ENCODE results near the gene PUS1. TPM values are rescaled to one million over a fixed set of nuclear protein-coding genes. Genes with fewer than 3 reads are reported as not detected.
A peak's percentile ranks its signal among the peaks of the same experiment; 100 is the strongest.

The PUS1 gene
- total RNA-seq, 1 experiment from 2014 or later, result 77.3 TPM

DNA sequence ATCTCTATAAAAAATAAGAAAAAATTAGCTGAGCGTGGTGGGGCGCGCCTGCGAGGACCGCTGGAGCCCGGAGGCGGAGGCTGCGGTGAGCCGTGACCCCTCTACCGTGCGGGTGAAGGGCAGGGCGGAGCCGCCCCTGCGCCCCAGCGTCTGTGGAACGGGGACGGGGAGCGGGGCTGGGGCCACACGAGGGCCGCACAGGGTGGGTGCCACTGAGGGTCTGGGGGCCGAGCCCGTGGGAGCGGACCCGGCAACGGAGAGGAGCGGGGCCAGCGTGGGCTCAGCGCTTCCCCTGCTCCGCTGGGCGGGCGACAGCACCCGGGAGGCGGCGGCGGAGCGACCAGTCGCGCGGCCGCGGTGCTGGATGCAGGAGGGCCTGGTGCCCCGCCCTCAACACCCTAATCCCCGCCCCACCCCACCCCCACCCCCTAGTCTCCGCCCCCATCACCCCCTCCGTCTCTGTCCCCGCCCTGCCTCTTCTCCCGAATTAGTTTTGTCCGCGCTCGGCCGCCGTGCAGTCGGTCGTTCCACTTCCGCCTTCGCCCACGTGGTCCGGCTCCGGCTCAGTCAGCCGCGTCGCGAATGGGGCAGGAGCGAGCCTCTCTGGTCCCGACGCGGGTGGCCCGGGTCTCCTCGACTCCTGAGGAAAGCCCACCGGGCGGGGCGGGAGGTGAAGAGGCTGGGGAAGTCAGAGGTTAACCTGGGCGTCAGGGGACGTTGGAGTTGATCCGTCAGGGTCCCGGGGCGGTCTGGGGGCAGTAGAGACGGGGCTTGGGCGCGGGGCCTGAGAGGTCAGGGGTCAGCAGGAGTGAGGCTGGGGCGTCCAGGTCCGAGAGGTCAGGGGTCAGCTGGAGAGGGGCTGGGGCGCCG lies at the start of gene PUS1 (continued):
- TF ChIP-seq, protein P1, sequence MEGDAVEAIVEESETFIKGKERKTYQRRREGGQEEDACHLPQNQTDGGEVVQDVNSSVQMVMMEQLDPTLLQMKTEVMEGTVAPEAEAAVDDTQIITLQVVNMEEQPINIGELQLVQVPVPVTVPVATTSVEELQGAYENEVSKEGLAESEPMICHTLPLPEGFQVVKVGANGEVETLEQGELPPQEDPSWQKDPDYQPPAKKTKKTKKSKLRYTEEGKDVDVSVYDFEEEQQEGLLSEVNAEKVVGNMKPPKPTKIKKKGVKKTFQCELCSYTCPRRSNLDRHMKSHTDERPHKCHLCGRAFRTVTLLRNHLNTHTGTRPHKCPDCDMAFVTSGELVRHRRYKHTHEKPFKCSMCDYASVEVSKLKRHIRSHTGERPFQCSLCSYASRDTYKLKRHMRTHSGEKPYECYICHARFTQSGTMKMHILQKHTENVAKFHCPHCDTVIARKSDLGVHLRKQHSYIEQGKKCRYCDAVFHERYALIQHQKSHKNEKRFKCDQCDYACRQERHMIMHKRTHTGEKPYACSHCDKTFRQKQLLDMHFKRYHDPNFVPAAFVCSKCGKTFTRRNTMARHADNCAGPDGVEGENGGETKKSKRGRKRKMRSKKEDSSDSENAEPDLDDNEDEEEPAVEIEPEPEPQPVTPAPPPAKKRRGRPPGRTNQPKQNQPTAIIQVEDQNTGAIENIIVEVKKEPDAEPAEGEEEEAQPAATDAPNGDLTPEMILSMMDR (IDR thresholded peaks at IDR 0.05 in 2 of 3, conservative IDR thresholded peaks at IDR 0.05 in 1 of 3; ENCODE audit: borderline replicate concordance in 1 of 3, insufficient read depth in 1 of 3, low read depth in 2 of 3, low read length in 2 of 3), result no peak
- TF ChIP-seq JUND (IDR thresholded peaks at IDR 0.05), result no peak
- TF ChIP-seq CBX3 (IDR thresholded peaks at IDR 0.05; ENCODE audit: low read depth), result peak; percentile 63

DNA sequence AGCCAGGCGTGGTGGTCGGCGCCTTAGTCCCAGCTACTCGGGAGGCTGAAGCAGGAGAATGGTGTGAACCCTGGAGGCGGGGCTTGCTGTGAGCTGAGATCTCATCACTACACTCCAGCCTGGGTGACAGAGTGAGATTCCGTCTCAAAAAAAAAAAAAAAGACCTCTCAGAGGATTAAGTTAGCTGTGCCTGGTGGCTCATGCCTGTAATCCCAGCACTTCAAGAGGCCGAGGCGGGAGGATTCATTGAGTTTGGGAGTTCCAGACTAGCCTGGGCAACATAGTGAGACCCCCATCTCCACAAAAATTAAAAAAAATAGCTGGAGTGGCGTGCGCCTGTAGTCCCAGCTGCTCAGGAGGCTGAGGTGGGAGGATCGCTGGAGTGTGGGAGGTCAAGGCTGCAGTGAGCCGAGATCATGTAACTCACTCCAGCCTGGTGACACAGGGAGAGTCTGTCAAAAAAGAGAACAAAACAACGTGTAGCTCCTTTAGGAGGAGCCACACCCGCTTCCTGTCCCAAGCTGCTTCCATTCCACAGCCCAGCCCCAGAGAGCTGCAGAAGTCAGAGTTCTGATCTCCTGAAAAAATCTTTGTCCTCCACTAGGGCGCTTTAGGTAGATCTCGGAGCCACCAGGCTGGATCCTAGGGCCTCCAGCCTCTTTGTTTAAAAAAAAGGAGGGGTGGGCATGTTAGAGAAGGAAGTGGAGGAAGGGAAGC lies 46.1 kb upstream of the PUS1 start:
- POLR2A ChIA-PET, result interaction anchor here (1.2 to 1.3 kb wide), 2 partner anchors 10 to 13 kb away, joined by 3 read pairs; no protein-coding TSS in a partner anchor
- no peak overlapping the region for H2AFZ ChIP-seq (ENCODE audit: low read depth, low read length, poor library complexity, severe bottlenecking)
- H3K9me2 ChIP-seq (ENCODE audit: insufficient read depth), result no peaks in the 10 kb centered on the region
- no peaks in the 10 kb centered on the region for H3K36me3 ChIP-seq (ENCODE audit: control insufficient read depth in 1 of 2, insufficient read depth in 2 of 2, low read length in 2 of 2)
- DNase-seq (ENCODE audit: low read depth, low spot score) (no peak), ATAC-seq (peak; percentile 80)
- no TSS peak for BruUV-seq (replicated peaks)
- H3K27ac ChIP-seq (ENCODE audit: low read depth, low read length), result no peak overlapping the region
- H3K79me2 ChIP-seq (ENCODE audit: insufficient read depth, low read length), result no peaks in the 10 kb centered on the region
- H3K4me2 ChIP-seq (ENCODE audit: low read length), result peak overlapping the region; percentile 27; the same call in 1 of the 2 replicates
- H3K9me3 ChIP-seq (ENCODE audit: control insufficient read depth in 1 of 2, insufficient read depth in 1 of 2, low read depth in 1 of 2, low read length in 2 of 2), result no peaks in the 10 kb centered on the region
- intact Hi-C loops (cut with micrococcal nuclease), result no loop called here
- TF ChIP-seq EZH2 (IDR thresholded peaks at IDR 0.05), result no peak
- TF ChIP-seq CEBPB (IDR thresholded peaks at IDR 0.05; ENCODE audit: low read depth), result no peak
- no peak for TF ChIP-seq EGR1 (IDR thresholded peaks at IDR 0.05; ENCODE audit: low read depth)
- TF ChIP-seq SP1 (IDR thresholded peaks at IDR 0.05; ENCODE audit: low read depth), result no peak
- TF ChIP-seq, protein P1 (IDR thresholded peaks at IDR 0.05 in 2 of 3, conservative IDR thresholded peaks at IDR 0.05 in 1 of 3; ENCODE audit: borderline replicate concordance in 1 of 3, insufficient read depth in 1 of 3, low read depth in 2 of 3, low read length in 2 of 3), result no peak; a peak in 1 of 6 replicates
- no peak for TF ChIP-seq EZH2phosphoT487 (IDR thresholded peaks at IDR 0.05; ENCODE audit: borderline replicate concordance)
- TF ChIP-seq TCF7L2 (IDR thresholded peaks at IDR 0.05; ENCODE audit: borderline replicate concordance, extremely low read depth, insufficient read depth, insufficient read length), result no peak
- TF ChIP-seq, protein P2, sequence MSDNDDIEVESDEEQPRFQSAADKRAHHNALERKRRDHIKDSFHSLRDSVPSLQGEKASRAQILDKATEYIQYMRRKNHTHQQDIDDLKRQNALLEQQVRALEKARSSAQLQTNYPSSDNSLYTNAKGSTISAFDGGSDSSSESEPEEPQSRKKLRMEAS (IDR thresholded peaks at IDR 0.05), result no peak
- TF ChIP-seq JUND (IDR thresholded peaks at IDR 0.05), result no peak
- TF ChIP-seq, protein P3, sequence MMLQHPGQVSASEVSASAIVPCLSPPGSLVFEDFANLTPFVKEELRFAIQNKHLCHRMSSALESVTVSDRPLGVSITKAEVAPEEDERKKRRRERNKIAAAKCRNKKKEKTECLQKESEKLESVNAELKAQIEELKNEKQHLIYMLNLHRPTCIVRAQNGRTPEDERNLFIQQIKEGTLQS (IDR thresholded peaks at IDR 0.05), result no peak
- TF ChIP-seq POLR2AphosphoS5 (IDR thresholded peaks at IDR 0.05; ENCODE audit: low read depth, low read length), result no peak
- TF ChIP-seq, protein P4, sequence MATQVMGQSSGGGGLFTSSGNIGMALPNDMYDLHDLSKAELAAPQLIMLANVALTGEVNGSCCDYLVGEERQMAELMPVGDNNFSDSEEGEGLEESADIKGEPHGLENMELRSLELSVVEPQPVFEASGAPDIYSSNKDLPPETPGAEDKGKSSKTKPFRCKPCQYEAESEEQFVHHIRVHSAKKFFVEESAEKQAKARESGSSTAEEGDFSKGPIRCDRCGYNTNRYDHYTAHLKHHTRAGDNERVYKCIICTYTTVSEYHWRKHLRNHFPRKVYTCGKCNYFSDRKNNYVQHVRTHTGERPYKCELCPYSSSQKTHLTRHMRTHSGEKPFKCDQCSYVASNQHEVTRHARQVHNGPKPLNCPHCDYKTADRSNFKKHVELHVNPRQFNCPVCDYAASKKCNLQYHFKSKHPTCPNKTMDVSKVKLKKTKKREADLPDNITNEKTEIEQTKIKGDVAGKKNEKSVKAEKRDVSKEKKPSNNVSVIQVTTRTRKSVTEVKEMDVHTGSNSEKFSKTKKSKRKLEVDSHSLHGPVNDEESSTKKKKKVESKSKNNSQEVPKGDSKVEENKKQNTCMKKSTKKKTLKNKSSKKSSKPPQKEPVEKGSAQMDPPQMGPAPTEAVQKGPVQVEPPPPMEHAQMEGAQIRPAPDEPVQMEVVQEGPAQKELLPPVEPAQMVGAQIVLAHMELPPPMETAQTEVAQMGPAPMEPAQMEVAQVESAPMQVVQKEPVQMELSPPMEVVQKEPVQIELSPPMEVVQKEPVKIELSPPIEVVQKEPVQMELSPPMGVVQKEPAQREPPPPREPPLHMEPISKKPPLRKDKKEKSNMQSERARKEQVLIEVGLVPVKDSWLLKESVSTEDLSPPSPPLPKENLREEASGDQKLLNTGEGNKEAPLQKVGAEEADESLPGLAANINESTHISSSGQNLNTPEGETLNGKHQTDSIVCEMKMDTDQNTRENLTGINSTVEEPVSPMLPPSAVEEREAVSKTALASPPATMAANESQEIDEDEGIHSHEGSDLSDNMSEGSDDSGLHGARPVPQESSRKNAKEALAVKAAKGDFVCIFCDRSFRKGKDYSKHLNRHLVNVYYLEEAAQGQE (IDR thresholded peaks at IDR 0.05; ENCODE audit: low read depth), result no peak
- no peak overlapping the region for H3K9ac ChIP-seq (ENCODE audit: low read length)
- H3K27me3 ChIP-seq (ENCODE audit: insufficient read depth, low read length), result 0 out of 2 replicates have a peak, but pooled peaks cover 4% of the 10 kb centered on the region
- H4K20me1 ChIP-seq (ENCODE audit: insufficient read depth), result no peaks in the 10 kb centered on the region
- RAD21 ChIA-PET (ENCODE audit: low non-redundant PET in 1 of 2, low total read pairs in 2 of 2, uncharacterized antibody in 2 of 2, unreplicated experiment in 2 of 2), result no interaction called here
- peaks cover 3 to 9% of the 10 kb centered on the region in 2 experiments; a peak in 3 of 4 replicates for H3K4me1 ChIP-seq (ENCODE audit: control insufficient read depth in 1 of 2, insufficient read depth in 2 of 2, low read length in 2 of 2)
- CTCF ChIA-PET, result no interaction called here
- H3K4me3 ChIP-seq (replicated peaks in 1 of 2; ENCODE audit: low read depth in 1 of 2, low read length in 2 of 2), result no peak overlapping the region

All from HCT116 (cell line).